ENCODE data around the gene PHAX.
"Not testable (repeated sequence)": the region's sequence is repeated elsewhere in the genome, so short reads cannot be mapped to it uniquely, and the experiment has no call there.

Gene PHAX

GRCh38 chr5:126603402-126603991 lies 2.8 kb downstream of the PHAX start:
- DNase-seq: no peak

DNA sequence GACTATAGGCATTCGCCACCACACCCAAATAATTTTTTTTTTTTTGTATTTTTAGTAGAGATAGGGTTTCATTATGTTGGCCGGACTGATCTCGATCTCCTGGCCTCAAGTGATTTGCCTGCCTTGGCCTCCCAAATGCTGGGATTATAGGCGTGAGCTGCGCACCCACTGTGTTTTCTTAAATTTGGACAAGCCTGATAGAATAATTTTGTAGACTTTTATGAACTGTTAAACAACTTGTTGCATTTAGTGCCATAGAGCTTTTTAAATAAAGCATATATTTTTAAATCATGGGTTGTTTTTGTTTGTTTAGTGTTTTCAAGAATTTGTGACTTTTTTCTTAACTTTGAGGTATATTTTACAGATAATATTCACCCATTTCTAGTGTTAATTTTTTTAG lies 4.8 kb downstream of the PHAX start:
- no peak for DNase-seq

DNA sequence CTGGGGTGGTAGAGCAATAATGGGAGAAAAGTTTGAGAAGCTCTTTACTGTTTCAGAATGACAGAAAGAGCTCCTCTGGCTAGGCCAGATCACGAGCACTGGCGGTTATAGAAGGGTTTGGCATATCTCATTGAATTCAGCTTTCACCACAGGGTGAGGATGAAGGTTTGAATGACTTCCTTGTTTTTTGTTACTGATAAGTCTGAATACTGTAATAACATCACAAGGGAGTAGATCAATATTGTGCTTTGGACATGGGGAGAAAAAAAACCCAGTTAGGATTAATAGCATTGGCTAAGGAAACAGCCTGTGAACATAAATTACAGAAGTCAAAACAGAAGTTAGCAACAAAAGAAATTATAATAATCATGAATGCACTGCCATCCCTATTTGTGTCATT lies 9.4 kb downstream of the PHAX start:
- no peak for DNase-seq

- DNase-seq: no peak
Measured at GRCh38 chr5:126610616-126611015, 9.9 kb downstream of the PHAX start.

GRCh38 chr5:126613941-126614592 lies 13.3 kb downstream of the PHAX start:
- DNase-seq: no peak

GRCh38 chr5:126615286-126615685 lies 14.5 kb downstream of the PHAX start:
- DNase-seq: no peak

DNA sequence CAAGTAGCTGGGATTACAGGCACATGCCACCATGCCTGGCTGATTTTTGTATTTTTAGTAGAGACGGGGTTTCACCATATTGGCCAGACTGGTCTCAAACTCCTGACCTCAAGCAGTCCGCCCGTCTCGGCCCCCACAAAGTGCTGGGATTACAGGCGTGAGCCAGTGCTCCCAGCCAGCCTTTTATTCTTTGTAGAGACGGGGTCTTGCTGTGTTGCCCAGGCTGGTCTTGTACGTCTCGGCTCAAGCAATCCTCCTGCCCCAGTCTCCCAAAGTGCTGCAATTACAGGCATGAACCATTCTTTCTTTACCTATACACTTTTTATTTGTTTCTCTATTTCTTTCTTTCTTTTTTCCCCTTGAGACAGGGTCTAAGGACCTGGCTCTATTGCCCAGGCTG lies 16.9 kb downstream of the PHAX start:
- not testable (repeated sequence) for DNase-seq

GRCh38 chr5:126619781-126620180 lies 19.0 kb downstream of the PHAX start:
- no peak for DNase-seq

DNA sequence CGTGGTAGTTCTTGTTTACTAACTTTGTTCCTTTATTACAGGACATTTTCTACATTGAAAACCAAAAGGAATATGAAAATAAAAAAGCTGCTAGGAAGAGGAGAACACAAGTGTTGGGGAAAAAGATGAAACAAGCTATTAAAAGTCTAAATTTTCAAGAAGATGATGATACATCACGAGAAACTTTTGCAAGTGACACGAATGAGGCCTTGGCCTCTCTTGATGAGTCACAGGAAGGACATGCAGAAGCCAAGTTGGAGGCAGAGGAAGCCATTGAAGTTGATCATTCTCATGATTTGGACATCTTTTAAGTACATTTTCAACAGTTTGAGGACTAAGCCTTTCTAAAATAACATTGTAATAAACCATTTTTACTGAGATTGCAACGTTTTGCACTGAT lies 23.8 kb downstream of the PHAX start:
- no peak for DNase-seq

GRCh38 chr5:126628102-126628501 lies 27.4 kb downstream of the PHAX start:
- no peak for DNase-seq

DNA sequence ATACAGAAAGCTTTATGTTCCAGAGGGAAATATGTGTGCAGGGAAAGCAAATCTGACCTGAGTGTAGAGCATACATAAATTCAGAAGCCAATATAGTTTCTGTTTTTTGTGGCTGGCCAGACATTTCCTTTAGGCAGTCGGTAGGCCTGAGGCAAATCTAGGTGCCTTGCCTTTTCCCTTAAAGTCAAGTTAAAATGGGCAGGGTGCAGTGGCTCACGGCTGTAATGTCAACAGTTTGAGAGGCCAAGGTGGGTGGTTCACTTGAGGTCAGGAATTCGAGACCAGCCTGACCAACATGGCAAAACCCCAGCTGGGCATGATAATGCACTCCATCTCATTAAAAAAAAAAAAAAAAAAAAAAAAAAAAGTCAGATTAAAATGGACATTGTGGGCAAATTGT lies 31.2 kb downstream of the PHAX start:
- no peak for DNase-seq

DNA sequence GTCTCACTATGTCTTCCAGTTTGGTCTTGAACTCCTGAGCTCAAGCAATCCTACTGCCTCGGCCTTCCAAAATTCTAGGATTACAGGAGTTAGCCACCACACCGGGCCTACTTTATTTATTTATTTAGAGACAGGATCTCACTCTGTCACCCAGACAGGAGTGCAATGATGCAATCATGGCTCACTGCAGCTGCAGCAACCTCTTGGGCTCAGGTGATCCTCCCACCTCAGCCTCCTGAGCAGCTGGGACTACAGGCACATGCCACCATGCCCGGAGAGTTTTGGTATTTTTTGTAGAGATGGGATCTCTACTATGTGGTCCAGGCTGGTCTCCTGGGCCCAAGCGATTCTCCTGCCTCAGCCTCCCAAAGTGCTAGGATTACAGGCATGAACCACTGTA lies 32.8 kb downstream of the PHAX start:
- DNase-seq: no peak

- DNase-seq: no peak
Measured at GRCh38 chr5:126635585-126635984, 34.8 kb downstream of the PHAX start.

- DNase-seq: no peak
Measured at GRCh38 chr5:126636956-126637355, 36.2 kb downstream of the PHAX start.

DNA sequence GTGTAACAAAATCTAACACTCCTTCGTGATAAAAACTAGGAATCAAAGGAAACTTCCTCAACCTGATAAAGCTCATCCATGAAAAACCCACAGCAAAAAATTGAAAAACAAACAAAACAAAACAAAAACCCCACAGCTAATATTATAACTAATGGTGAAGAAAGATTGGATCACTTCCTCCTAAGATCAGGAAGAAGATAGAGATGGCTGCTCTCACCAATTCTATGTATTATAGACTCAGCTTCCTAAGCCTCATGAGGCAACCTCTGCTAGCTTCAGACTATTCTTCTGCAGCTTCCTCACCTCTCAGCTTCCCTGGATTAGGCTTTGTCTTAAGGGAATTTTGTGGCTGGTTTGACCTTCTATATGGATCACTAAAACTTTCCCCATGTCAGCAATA lies 40.1 kb downstream of the PHAX start:
- no peak for DNase-seq

- no peak for DNase-seq
Measured at GRCh38 chr5:126641387-126641786, 40.6 kb downstream of the PHAX start.

GRCh38 chr5:126645132-126645531 lies 44.4 kb downstream of the PHAX start:
- no peak for DNase-seq

DNA sequence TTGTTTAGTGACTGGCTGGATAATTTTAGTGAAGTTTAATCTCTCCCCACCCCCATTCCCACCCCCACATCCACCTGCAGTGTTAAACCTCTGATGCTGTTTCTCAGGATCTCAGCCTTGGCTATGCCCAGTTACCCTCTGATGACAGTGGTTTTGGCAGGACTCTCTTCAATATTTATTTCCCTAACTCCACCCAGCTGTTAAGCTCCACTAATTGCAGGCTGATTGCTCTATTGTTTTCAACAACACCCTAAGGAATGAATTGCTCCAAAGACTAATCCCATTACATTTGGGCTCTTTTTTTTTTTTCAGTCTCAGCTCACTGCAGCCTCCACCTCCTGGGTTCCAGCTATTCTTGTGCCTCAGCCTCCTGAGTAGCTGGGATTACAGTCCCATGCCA lies 46.3 kb downstream of the PHAX start:
- DNase-seq: no peak

DNA sequence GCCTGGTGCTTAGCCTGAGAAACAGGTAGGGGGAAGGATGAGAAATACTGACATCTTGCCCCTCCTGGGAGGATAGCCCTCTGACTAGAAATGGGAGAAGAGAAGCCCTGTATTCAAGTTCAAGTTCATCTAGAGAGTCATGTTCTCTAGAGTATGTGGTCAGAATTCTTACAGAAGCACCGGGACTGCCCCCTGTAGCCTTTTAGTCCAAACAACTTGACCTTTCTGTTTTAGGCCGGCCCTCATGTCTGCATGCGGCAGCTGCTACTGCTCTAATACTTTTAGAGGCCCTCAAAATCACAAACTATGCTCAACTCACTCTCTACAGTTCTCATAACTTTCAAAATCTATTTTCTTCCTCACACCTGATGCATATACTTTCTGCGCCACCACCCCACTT lies 47.7 kb downstream of the PHAX start:
- DNase-seq: no peak

DNA sequence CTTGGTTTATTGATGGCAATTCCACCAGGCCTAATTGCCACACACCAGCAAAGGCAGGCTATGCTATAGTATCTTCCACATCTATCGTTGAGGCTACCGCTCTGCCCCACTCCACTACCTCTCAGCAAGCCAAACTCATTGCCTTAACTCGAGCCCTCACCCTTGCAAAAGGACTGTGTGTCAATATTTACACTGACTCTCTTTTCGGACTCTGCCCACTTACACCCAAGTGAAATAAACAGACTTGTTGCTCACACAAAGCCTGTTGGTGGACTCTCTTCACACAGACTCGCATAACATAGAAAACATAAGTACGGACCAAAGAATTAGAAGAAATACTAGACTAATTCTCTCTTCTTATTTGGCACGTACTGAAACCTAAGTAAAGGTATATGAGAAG lies 48.3 kb downstream of the PHAX start:
- not testable (repeated sequence) for DNase-seq

- DNase-seq: not testable (repeated sequence)
Measured at GRCh38 chr5:126649709-126650108, 49.0 kb downstream of the PHAX start.

DNA sequence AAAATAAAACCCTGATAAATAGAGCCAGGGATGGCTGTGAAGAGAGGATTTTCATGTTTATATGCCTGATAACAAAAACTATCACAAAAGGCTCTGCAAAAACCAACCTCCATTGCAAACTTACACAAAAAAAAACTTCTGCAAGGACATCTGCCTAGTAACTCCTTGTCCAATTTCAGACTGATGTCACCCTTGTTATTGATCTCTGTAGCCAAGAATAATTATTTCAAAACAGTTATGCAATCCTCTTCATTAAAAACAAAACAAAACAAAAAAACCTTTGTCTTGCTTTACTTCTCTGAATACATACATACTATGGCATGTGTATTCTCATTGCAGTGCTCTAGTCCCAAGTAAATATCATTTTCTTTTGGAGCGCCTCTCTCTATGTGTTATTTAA lies 49.7 kb downstream of the PHAX start:
- DNase-seq: no peak

GRCh38 chr5:126651013-126651577 lies 50.3 kb downstream of the PHAX start:
- no peak for DNase-seq
